SIG-M5 treated with dmso at 0.1 percent for 504 hours (cell line): ENCODE data around the gene LYZL2.
"Not testable (repeated sequence)": the region's sequence is repeated elsewhere in the genome, so short reads cannot be mapped to it uniquely, and the experiment has no call there.

Experiments used
- DNase-seq: peaks from one replicate; lab custom pipeline; 2025; ENCODE audit not compliant: unreplicated experiment; lab: John Stamatoyannopoulos, UW

The LYZL2 gene

GRCh38 chr10:30596013-30596412 lies 33.5 kb downstream of the LYZL2 start:
- DNase-seq, result no peak

GRCh38 chr10:30594077-30594476 lies 35.5 kb downstream of the LYZL2 start:
- DNase-seq, result no peak

- DNase-seq, result not testable (repeated sequence)
Observed at GRCh38 chr10:30592770-30593169, 36.8 kb downstream of the LYZL2 start.

GRCh38 chr10:30591249-30591670 lies 38.3 kb downstream of the LYZL2 start:
- peak; percentile 39 for DNase-seq

- DNase-seq, result no peak
Observed at GRCh38 chr10:30589441-30589840, 40.1 kb downstream of the LYZL2 start.

- peak; percentile 58 for DNase-seq
Observed at GRCh38 chr10:30587522-30588031, 42.0 kb downstream of the LYZL2 start.

GRCh38 chr10:30586828-30587227 lies 42.7 kb downstream of the LYZL2 start:
- DNase-seq, result no peak

GRCh38 chr10:30583778-30584415 lies 45.7 kb downstream of the LYZL2 start:
- DNase-seq, result peak; percentile 47

GRCh38 chr10:30581779-30582380 lies 47.7 kb downstream of the LYZL2 start:
- peak; percentile 18 for DNase-seq

GRCh38 chr10:30580676-30581075 lies 48.9 kb downstream of the LYZL2 start:
- DNase-seq, result no peak

- no peak for DNase-seq
Observed at GRCh38 chr10:30580241-30580640, 49.3 kb downstream of the LYZL2 start.

GRCh38 chr10:30579574-30579973 lies 50.0 kb downstream of the LYZL2 start:
- DNase-seq, result no peak

GRCh38 chr10:30577048-30577447 lies 52.5 kb downstream of the LYZL2 start:
- DNase-seq, result no peak

GRCh38 chr10:30576641-30577040 lies 52.9 kb downstream of the LYZL2 start:
- DNase-seq, result no peak

GRCh38 chr10:30574432-30574796 lies 55.1 kb downstream of the LYZL2 start:
- no peak for DNase-seq

- no peak for DNase-seq
Observed at GRCh38 chr10:30573721-30574431, 55.7 kb downstream of the LYZL2 start.

- DNase-seq, result no peak
Observed at GRCh38 chr10:30565449-30565848, 64.1 kb downstream of the LYZL2 start.

- DNase-seq, result no peak
Observed at GRCh38 chr10:30562787-30563186, 66.8 kb downstream of the LYZL2 start.
